Measurements from ENCODE around the gene BTBD16. TPM values are rescaled to one million over a fixed set of nuclear protein-coding genes. Genes with fewer than 3 reads are reported as not detected.

Gene BTBD16
- total RNA-seq, 2 donors from 2014 or later = 0.62 TPM; not detected in 1

- no peak overlapping the region for H3K27ac ChIP-seq
- WGBS = 62% methylated on average over 14 of the region's 14 CpGs
- no peak overlapping the region for H3K4me3 ChIP-seq
- no peaks in the 10 kb centered on the region for H3K36me3 ChIP-seq
- intact Hi-C loops (cut with DNase I) = no loop called here
- no peaks in the 10 kb centered on the region for H3K4me1 ChIP-seq (replicated peaks)
- H3K9me3 ChIP-seq = no peaks in the 10 kb centered on the region
- no peaks in the 10 kb centered on the region for H3K27me3 ChIP-seq (replicated peaks; ENCODE audit: insufficient read depth)
- TF ChIP-seq POLR2A (IDR thresholded peaks at IDR 0.05) (no peak), POLR2AphosphoS5 (IDR thresholded peaks at IDR 0.05) (no peak), CTCF (IDR thresholded peaks at IDR 0.05) (no peak)
- DNase-seq (ENCODE audit: low spot score) = no peak
These were observed 15.4 kb upstream of the BTBD16 start for GRCh38 chr10:122255509-122256301.

GRCh38 chr10:122257041-122257440 is 14.1 kb upstream of the BTBD16 start:
- TF ChIP-seq POLR2A (IDR thresholded peaks at IDR 0.05) (no peak), POLR2AphosphoS5 (IDR thresholded peaks at IDR 0.05) (no peak), CTCF (IDR thresholded peaks at IDR 0.05) (no peak)
- Histone ChIP-seq H3K4me1 (replicated peaks) (no peaks in the 10 kb centered on the region), H3K9me3 (no peaks in the 10 kb centered on the region), H3K4me3 (no peak overlapping the region), H3K27me3 (replicated peaks; ENCODE audit: insufficient read depth) (no peaks in the 10 kb centered on the region), H3K27ac (no peak overlapping the region), H3K36me3 (no peaks in the 10 kb centered on the region)
- no peak for DNase-seq (ENCODE audit: low spot score)
- 83% methylated on average over 3 of the region's 3 CpGs for WGBS
- intact Hi-C loops (cut with DNase I) = no loop called here

- WGBS = 69% methylated on average over 25 of the region's 25 CpGs
- Histone ChIP-seq H3K9me3 (no peaks in the 10 kb centered on the region), H3K4me1 (replicated peaks) (no peaks in the 10 kb centered on the region), H3K36me3 (no peaks in the 10 kb centered on the region), H3K4me3 (no peak overlapping the region), H3K27me3 (replicated peaks; ENCODE audit: insufficient read depth) (no peaks in the 10 kb centered on the region), H3K27ac (no peak overlapping the region)
- no peak for DNase-seq (ENCODE audit: low spot score)
- intact Hi-C loops (cut with DNase I) = no loop called here
- TF ChIP-seq POLR2AphosphoS5 (IDR thresholded peaks at IDR 0.05) (no peak), POLR2A (IDR thresholded peaks at IDR 0.05) (no peak), CTCF (IDR thresholded peaks at IDR 0.05) (no peak)
These were observed 12.7 kb upstream of the BTBD16 start for GRCh38 chr10:122258136-122259074.

- 91% methylated on average over 4 of the region's 4 CpGs for WGBS
- H3K27ac ChIP-seq = no peak overlapping the region
- no peak overlapping the region for H3K4me3 ChIP-seq
- no peaks in the 10 kb centered on the region for H3K27me3 ChIP-seq (replicated peaks; ENCODE audit: insufficient read depth)
- no peak for DNase-seq (ENCODE audit: low spot score)
- H3K36me3 ChIP-seq = no peaks in the 10 kb centered on the region
- intact Hi-C loops (cut with DNase I) = no loop called here
- TF ChIP-seq POLR2AphosphoS5 (IDR thresholded peaks at IDR 0.05) = no peak
- TF ChIP-seq CTCF (IDR thresholded peaks at IDR 0.05) = no peak
- no peak for TF ChIP-seq POLR2A (IDR thresholded peaks at IDR 0.05)
- no peaks in the 10 kb centered on the region for H3K9me3 ChIP-seq
- no peaks in the 10 kb centered on the region for H3K4me1 ChIP-seq (replicated peaks)
These were observed 12.0 kb upstream of the BTBD16 start for GRCh38 chr10:122259075-122259466.

Measured in prostate gland (tissue), 2 donors.